NCI-H2196 (cell line): ENCODE data around the gene CCDC183.
A peak's percentile ranks its signal among the peaks of the same experiment; 100 is the strongest.
"Not testable (repeated sequence)": the region's sequence is repeated elsewhere in the genome, so short reads cannot be mapped to it uniquely, and the experiment has no call there.

ENCODE experiments used
- DNase-seq: peaks from one replicate; lab custom pipeline; 2025; ENCODE audit not compliant: unreplicated experiment; lab: John Stamatoyannopoulos, UW

Gene CCDC183

DNA sequence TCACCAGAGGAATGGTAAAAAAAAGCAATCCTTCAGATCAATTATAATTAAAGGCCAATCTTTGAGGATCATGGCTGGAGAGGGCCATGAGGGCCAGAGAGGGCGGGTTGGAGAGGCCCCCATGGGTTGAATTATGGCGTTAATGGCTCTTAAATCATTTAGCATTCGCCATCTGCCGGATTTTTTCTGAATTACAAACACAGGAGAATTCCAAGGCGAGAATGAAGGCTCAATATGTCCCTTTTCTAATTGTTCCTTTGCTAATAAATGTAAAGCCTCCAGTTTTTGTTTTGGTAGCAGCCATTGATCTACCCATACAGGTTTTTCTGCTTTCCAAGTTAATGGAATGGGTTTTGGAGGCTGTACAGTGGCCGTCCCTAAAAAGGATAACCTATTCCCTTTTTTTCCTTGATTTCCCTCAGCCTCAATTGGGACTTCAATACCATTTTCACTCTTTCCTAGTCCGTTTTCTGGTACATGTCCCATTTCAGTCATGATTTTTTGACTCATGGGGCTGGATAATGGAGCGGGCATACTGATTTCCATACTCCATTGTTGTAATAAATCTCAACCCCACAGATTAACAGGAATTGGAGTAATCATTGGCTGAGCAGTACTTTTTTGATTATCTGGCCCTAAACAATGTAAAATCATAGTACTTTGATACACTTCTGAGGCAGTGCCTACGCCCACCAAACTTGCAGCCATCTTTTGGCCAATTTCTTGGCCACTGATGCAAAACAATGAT is 11.7 kb upstream of the CCDC183 start:
- DNase-seq, result no peak

DNA sequence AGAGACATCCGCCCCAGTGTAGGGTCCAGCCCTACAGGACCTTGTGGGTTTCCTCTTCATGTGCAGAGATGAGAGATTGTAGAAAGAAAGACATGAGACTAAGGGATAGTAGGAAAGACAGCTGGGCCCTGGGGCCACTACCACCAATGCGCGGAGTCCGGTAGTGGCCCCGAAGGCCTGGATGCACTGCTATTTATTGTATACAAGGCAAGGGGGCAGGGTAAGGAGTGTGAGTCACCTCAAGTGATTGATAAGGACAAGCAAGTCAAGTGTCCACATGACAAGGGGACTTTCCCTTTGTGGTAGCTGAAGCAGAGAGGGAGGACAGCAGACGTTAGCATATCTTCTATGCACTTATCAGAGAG is 11.2 kb upstream of the CCDC183 start:
- DNase-seq, result no peak

GRCh38 chr9:136785565-136786355 is 10.4 kb upstream of the CCDC183 start:
- not testable (repeated sequence) for DNase-seq

DNA sequence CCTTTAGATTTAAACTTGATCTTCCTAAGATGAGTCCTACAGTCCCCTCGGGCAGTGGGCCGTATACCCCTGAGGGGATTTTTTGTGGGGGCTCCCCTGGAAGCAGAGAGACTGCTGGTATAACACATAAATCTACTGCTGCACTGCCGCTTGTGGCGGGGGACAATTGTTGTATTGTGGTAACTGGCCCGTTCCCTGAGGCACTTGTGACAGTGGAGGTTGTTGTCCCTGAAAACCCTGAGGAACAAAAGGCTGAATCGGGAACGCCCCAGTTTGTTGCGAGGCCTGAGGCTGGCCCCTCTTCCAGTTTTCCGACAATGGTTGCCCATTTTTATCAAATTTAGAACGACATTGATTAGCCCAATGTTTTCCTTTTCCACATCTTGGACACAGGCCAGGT is 9.7 kb upstream of the CCDC183 start:
- no peak for DNase-seq

GRCh38 chr9:136786983-136787382 is 9.2 kb upstream of the CCDC183 start:
- DNase-seq, result not testable (repeated sequence)

GRCh38 chr9:136787690-136788400 is 8.3 kb upstream of the CCDC183 start:
- DNase-seq, result peak; percentile 76

- DNase-seq, result not testable (repeated sequence)
Measured at GRCh38 chr9:136788644-136789522, 7.3 kb upstream of the CCDC183 start.

- DNase-seq, result no peak
Measured at GRCh38 chr9:136789523-136789937, 6.6 kb upstream of the CCDC183 start.

DNA sequence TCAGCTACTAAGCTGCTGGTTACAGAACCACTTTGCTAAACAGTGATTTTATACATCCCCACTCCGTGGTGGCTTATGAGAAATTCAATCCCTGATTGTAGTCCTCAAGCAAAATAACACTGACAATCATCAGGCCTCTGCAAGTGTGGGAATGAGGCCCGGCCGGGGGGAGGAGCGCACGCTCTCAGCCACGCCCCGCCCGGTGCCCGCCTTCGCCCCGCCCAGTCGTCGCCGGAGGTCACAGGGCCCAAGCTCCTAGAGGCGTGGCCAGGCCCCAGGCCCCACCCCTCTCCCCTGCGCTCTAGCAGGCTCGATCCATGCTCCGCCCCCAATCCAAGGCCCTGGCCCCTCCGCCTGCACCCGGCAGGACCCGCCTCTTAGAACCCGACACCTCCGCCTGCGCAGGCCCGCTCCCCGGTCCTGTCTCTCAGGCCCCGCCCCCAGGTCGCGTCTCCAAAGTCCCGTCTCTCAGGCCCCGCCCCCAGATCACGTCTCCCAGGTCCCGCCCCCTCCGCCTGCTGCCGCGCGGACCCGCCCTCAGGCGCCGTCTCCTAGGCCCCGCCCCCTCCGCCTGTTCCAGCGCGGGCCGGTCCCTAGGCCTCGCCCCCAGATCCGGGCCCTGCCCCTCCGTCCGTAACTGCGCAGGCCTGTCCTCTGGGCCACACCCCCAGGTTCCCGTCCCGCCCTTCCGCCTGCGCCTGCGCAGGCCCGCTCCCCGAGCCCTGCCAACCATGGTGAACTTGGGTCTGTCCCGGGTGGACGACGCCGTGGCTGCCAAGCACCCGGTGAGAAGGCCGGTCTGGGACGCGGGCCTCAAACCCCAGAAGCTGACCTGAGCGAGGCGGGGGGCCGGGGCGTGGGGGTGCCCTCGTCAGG is 5.3 kb upstream of the CCDC183 start, which contains the start of gene TMEM141:
TSS of gene TMEM141 (plus strand) at position 705 of the 876 bp plus-strand sequence. CDS start at position 732, 27 bp downstream.
- peak; percentile 99 for DNase-seq

- DNase-seq, result peak; percentile 80
Measured at GRCh38 chr9:136791516-136792276, 4.4 kb upstream of the CCDC183 start.

DNA sequence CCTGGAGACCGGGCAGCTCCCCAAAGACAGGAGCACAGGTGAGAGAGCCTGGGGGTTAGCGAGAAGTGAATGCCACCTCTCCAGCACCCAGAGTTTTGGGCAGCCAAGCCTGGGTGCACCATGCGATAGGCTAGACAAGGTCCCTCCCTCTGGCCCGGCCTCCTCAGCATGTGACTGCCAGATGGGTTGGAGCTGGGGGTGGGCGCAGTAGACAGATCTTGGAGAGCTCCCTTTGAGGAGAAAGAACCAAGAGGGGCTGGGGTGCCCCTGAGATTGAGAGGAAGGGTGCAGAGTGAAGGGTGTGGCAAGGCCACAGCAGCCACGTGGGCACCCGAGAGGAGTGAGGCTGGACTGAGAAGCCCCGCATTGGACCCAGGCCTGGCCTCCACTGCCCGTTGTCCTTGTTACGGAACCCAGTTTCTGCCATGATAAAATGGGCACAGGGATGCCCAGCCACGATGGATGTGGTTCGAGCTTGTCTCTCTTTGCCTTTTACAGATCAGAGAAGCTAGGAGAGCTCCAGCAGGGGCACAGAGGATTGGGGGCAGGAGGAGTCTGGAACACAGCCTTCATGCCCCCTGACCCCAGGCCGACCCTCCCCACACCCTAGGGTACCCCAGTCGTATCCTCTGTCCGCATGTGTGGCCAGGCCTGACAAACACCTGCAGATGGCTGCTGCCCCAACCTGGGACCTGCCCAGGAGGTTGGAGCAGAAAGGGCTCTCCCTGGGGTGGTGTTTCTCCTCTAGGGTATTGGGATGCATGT is 3.6 kb upstream of the CCDC183 start:
- DNase-seq, result no peak

GRCh38 chr9:136793086-136793946 is 2.8 kb upstream of the CCDC183 start:
- DNase-seq, result no peak

DNA sequence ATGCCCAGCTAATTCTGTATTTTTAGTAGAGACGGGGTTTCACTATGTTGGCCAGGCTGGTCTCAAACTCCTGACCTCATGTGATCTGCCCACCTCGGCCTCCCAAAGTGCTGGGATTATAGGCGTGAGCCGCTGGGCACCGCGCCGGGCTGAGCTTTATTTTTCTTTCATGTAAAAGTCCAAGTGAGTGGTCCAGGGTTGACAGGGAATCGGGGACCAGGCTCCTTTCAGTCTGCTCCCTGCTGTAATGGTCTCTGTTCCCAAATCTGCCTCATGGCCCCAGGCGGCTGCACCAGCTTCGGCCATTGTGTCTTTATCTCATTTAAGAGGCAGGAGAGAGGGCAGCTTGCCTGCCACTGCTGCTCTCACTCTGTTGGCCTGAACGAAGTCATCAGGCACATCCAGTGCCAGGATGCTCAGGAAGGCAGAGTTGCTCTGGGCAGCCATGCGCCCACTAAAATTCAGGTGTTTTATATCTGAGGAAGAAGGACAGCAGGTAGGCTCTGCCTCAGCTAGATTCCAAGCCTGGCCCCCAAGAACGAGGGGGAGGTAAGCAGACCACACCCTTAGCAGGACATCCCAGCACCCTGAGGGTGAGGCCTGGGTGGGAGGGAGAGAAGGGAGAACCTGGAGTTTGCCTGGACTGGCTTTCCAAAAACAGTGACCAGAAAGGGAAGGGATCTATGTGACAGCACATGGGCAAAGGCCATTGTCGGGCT is 1.7 kb upstream of the CCDC183 start:
- DNase-seq, result no peak

- no peak for DNase-seq
Measured at GRCh38 chr9:136795000-136795348, 1.2 kb upstream of the CCDC183 start.

GRCh38 chr9:136796775-136797347 is 723 bp downstream of the CCDC183 start:
- not testable (repeated sequence) for DNase-seq

DNA sequence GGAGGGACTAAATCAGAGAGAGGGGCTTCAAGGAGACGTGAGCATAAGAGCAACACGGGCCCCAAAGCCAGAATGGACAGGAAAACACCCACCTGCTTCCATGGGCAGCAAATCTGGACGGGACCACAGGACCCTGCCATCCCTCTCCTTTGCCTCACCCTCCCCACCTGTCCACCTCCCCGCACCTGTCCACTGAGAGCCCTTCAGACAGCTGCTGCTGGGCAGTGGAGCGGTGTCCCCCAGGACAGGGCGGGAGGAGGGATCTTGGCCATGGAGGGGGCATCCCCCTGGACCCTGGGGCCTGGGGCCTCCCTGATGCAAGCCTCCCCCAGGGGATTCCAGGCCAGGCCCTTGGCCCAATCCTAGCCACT is 2.6 kb downstream of the CCDC183 start:
- DNase-seq, result no peak
